Body of pancreas (tissue), 4 donors: ENCODE data around the gene PABPN1. TPM values are rescaled to one million over a fixed set of nuclear protein-coding genes. Genes with fewer than 3 reads are reported as not detected.

Source experiments
- ATAC-seq: fragments of 150-250 bp; one replicate; pipeline ENCODE4 v1.9.1; 2016
- DNase-seq, 4 donors: peaks; one replicate each; pipeline ENCODE4 v3.0.0-alpha.2; 2019
- H3K27ac ChIP-seq, 4 donors: fragments of 200-600 bp; sonication (generic); 1 replicate in 3 of 4; 2 replicates in 1 of 4; pipeline versions ENCODE4 v1.5.1 to v1.6.1; 2016 to 2019; ENCODE audit warnings: mild to moderate bottlenecking in 1 of 4, mixed read lengths in 1 of 4, moderate library complexity in 1 of 4
- H3K27me3 ChIP-seq, 2 donors: fragments of 200-600 bp; sonication (generic); one replicate each; pipeline ENCODE4 v1.6.0; 2016; ENCODE audit warnings: mild to moderate bottlenecking in 1 of 2
- H3K36me3 ChIP-seq, 2 donors: fragments of 200-600 bp; sonication (generic); replicated peaks in 1 of 2; 2 replicates each; pipeline ENCODE4 v1.5.1; 2016; ENCODE audit warnings: low read depth in 2 of 2; ENCODE audit not compliant: insufficient read depth in 1 of 2
- H3K4me1 ChIP-seq: fragments of 200-600 bp; sonication (generic); one replicate; pipeline ENCODE4 v1.6.0; 2016
- H3K4me3 ChIP-seq, 2 donors: fragments of 200-600 bp; sonication (generic); 1 replicate in 1 of 2; 2 replicates in 1 of 2; pipeline ENCODE4 v1.5.1; 2016 to 2019
- H3K9me3 ChIP-seq, 3 donors: fragments of 200-600 bp; sonication (generic); 1 replicate in 2 of 3; 2 replicates in 1 of 3; pipeline ENCODE4 v1.5.1; 2016
- CTCF ChIP-seq, 7 experiments: fragments of 450-650 bp in 4 of 7; fragments of 200-600 bp in 3 of 7; sonication (generic) in 3 of 7; IDR thresholded peaks; one replicate each; pipeline ENCODE4 v1.5.1; 2016 to 2019; ENCODE audit warnings: antibody characterized with exemption in 7 of 7
- POLR2A ChIP-seq, 3 donors: fragments of 450-650 bp; IDR thresholded peaks; one replicate each; pipeline ENCODE4 v1.6.1; 2016; ENCODE audit warnings: antibody characterized with exemption in 3 of 3, mild to moderate bottlenecking in 2 of 3
- WGBS, 2 donors: methylation state at CpG; one replicate each; pipeline ENCODE4 v1.1.5; 2017; 5-methylcytosine and 5-hydroxymethylcytosine counted together
- intact Hi-C: fragments of 100-400 bp; cut with DNase I; formaldehyde crosslinking; loops from one replicate; pipeline ENCODE4 v1.15.1; 2023
- total RNA-seq, 2 donors: library from RNA; depleted of rRNA; stranded (reverse); fragments of >200 nt; gene quantifications; one replicate each; pipeline ENCODE4 v1.1.0, GENCODE V29; 2016

Gene PABPN1
- total RNA-seq, 2 donors from 2014 or later = 28.8 to 46.8 TPM

GRCh38 chr14:23345987-23346692, 24.9 kb downstream of the PABPN1 start:
- 73 to 85% methylated on average over 13 of the region's 13 CpGs for WGBS, 2 donors
- ATAC-seq = no peak

DNA sequence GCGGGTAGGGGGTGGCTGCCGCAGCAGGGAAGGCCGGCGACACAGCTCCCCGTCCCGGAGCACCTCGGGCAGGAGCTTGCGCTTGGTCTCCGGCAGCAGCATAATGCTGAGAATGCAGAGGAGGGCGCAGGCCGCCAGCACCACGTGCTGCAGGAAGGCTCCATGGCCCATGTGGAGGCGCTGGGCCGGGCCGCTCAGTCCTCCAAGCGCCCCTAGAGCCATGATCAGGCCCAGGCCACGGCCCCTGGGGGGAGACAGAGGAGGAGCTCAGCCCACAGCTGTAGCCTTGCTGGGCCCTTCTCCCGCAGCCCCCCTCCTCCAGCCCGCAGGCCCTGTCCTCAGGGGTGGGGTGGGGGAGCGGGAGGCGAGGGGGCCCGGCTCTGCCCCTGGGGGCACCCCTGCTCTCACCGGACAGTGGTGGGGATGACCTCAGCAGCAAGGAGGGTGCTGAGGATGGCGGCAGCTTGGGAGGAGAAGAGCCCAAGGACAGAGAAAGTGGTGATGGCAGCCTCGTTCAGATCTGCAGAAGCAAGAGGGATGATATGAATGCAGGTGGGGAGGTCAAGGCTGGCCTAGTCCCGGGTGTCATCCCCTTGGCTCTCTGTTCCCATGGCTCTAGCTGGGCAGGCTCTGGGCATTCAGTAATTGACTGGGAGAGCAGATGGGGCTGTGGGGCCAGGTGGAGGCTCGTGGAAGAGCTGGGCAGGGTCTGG, 25.6 kb downstream of the PABPN1 start:
- Histone ChIP-seq H3K27me3 (no peaks in the 10 kb centered on the region), H3K36me3 (no peaks in the 10 kb centered on the region), H3K4me3 (no peak overlapping the region), H3K27ac (no peak overlapping the region), H3K9me3 (no peaks in the 10 kb centered on the region), H3K4me1 (peaks cover 4% of the 10 kb centered on the region)
- ATAC-seq = no peak
- intact Hi-C loops = no loop called here
- no peak for DNase-seq
- 75 to 86% methylated on average over 10 of the region's 27 CpGs for WGBS, 2 donors
- TF ChIP-seq CTCF (IDR thresholded peaks at IDR 0.05) (no peak), POLR2A (IDR thresholded peaks at IDR 0.05) (no peak)

More at GRCh38 chr14:23345987-23346692, 24.9 kb downstream of the PABPN1 start:
- Histone ChIP-seq H3K4me1 (no peaks in the 10 kb centered on the region), H3K36me3 (no peaks in the 10 kb centered on the region), H3K27ac (no peak overlapping the region), H3K27me3 (no peaks in the 10 kb centered on the region), H3K4me3 (no peak overlapping the region), H3K9me3 (no peaks in the 10 kb centered on the region)
- DNase-seq = no peak
- intact Hi-C loops = no loop called here
- TF ChIP-seq POLR2A (IDR thresholded peaks at IDR 0.05) (no peak), CTCF (IDR thresholded peaks at IDR 0.05) (no peak)

GRCh38 chr14:23347406-23348296, 26.4 kb downstream of the PABPN1 start:
- 96 to 99% methylated on average over 14 to 17 of the region's 19 CpGs for WGBS, 2 donors
- Histone ChIP-seq H3K9me3 (no peaks in the 10 kb centered on the region), H3K4me3 (no peak overlapping the region), H3K36me3 (no peaks in the 10 kb centered on the region), H3K27me3 (no peaks in the 10 kb centered on the region), H3K4me1 (peaks cover 12% of the 10 kb centered on the region), H3K27ac (no peak overlapping the region)
- DNase-seq (no peak), ATAC-seq (no peak)
- intact Hi-C loops = no loop called here
- TF ChIP-seq CTCF (IDR thresholded peaks at IDR 0.05) (no peak), POLR2A (IDR thresholded peaks at IDR 0.05) (no peak)

DNA sequence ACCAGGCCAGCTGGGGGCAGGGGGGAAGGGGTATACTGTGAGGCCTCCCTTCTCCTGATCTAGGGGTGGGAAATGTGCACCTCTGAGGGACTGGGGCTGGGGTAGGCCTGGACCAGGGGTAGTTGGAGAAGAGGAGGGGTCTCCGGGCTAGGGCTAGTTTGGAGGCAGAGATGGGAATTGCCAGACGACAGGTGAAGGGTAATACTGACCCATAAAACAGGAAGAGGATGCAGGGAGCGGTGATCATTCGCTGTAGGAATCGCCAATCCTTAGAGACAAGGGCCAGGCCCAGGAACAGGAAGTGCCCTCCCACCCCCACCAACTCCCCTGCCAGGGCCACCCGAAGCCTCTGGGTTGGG, 27.0 kb downstream of the PABPN1 start:
- ATAC-seq (no peak), DNase-seq (no peak)
- H3K4me3 ChIP-seq = no peak overlapping the region
- no peaks in the 10 kb centered on the region for H3K9me3 ChIP-seq
- H3K4me1 ChIP-seq = peaks cover 16% of the 10 kb centered on the region
- intact Hi-C loops = no loop called here
- H3K27me3 ChIP-seq = no peaks in the 10 kb centered on the region
- no peak overlapping the region for H3K27ac ChIP-seq
- 89 to 91% methylated on average over 6 of the region's 6 CpGs for WGBS, 2 donors
- no peaks in the 10 kb centered on the region for H3K36me3 ChIP-seq
- TF ChIP-seq CTCF (IDR thresholded peaks at IDR 0.05) (no peak), POLR2A (IDR thresholded peaks at IDR 0.05) (no peak)
